K562 (cell line): ENCODE data around the gene NPR2. TPM values are rescaled to one million over a fixed set of nuclear protein-coding genes. Genes with fewer than 3 reads are reported as not detected.

Experiments
- ATF1 ChIP-seq, 2 experiments: fragments of 450-650 bp in 1 of 2; IDR thresholded peaks; 2 replicates each; pipeline ENCODE4 v1.6.1; 2016; ENCODE audit warnings: missing compliant biosample characterization in 1 of 2, missing genetic modification characterization in 1 of 2
- BRF1 ChIP-seq: IDR thresholded peaks from 3 replicates; pipeline ENCODE4 v1.6.1; 2011; ENCODE audit warnings: borderline replicate concordance, mild to moderate bottlenecking; ENCODE audit not compliant: insufficient read length; ENCODE audit errors: extremely low read depth
- CBFA2T2 ChIP-seq: fragments of 450-650 bp; conservative IDR thresholded peaks from 2 replicates; pipeline ENCODE4 v1.6.1; 2017; ENCODE audit warnings: mild to moderate bottlenecking
- FOXP1 ChIP-seq: sonication (generic); formaldehyde crosslinking; IDR thresholded peaks from 2 replicates; pipeline ENCODE4 v1.8.0; 2022; ENCODE audit warnings: mild to moderate bottlenecking, missing genetic modification reagents
- KAT8 ChIP-seq: fragments of 450-650 bp; IDR thresholded peaks from 2 replicates; pipeline ENCODE4 v1.6.1; 2016; ENCODE audit warnings: low read depth, mild to moderate bottlenecking
- MAZ ChIP-seq, 2 experiments: fragments of 450-650 bp in 1 of 2; sonication (generic) in 1 of 2; formaldehyde crosslinking; IDR thresholded peaks in 1 of 2; conservative IDR thresholded peaks in 1 of 2; 2 replicates each; pipeline versions ENCODE4 v1.4.0 to v1.5.0; 2020; ENCODE audit warnings: mild to moderate bottlenecking in 1 of 2, missing genetic modification reagents in 1 of 2
- MBD1 ChIP-seq: fragments of 250-450 bp; sonication (Bioruptor Pico); IDR thresholded peaks from 2 replicates; pipeline ENCODE4 v1.8.0; 2022; ENCODE audit warnings: inconsistent platforms
- MYC ChIP-seq, 2 experiments: fragments of 250-450 bp in 1 of 2; sonication (Bioruptor Pico) in 1 of 2; IDR thresholded peaks; 2 replicates each; pipeline versions ENCODE4 v1.5.1 to v1.6.1; 2012 to 2021; ENCODE audit warnings: low read depth in 2 of 2, borderline replicate concordance in 1 of 2, improper control_type of control experiment in 1 of 2, low read length in 1 of 2, mild to moderate bottlenecking in 1 of 2, moderate library complexity in 1 of 2
- NELFE ChIP-seq: IDR thresholded peaks from 2 replicates; pipeline ENCODE4 v1.6.1; 2011; ENCODE audit warnings: mild to moderate bottlenecking; ENCODE audit not compliant: insufficient read depth, insufficient read length
- NR3C1 ChIP-seq: sonication (generic); formaldehyde crosslinking; IDR thresholded peaks from 2 replicates; pipeline ENCODE4 v1.8.1; 2022; ENCODE audit warnings: missing genetic modification reagents
- PHF21A ChIP-seq: fragments of 450-650 bp; IDR thresholded peaks from 2 replicates; pipeline ENCODE4 v1.6.1; 2017; ENCODE audit warnings: low read depth, borderline replicate concordance
- POLR2B ChIP-seq: fragments of 450-650 bp; IDR thresholded peaks from 2 replicates; pipeline ENCODE4 v1.6.1; 2018; ENCODE audit warnings: low read depth; ENCODE audit not compliant: partially characterized antibody
- RBM34 ChIP-seq: fragments of 200-400 bp; formaldehyde crosslinking; IDR thresholded peaks from 2 replicates; pipeline ENCODE4 v1.6.1; 2018; ENCODE audit warnings: low read length, borderline replicate concordance; ENCODE audit not compliant: insufficient read depth
- SMARCB1 ChIP-seq: IDR thresholded peaks from 2 replicates; pipeline ENCODE4 v1.6.1; 2011; ENCODE audit warnings: improper control_type of control experiment, low read depth; ENCODE audit not compliant: insufficient read length
- SUPT5H ChIP-seq: fragments of 450-650 bp; IDR thresholded peaks from 2 replicates; pipeline ENCODE4 v1.6.1; 2016
- ZBTB1 ChIP-seq: sonication (generic); formaldehyde crosslinking; IDR thresholded peaks from 2 replicates; pipeline ENCODE4 v1.8.1; 2023; ENCODE audit warnings: missing genetic modification reagents, low read depth, mild to moderate bottlenecking, borderline replicate concordance
- ZC3H11A ChIP-seq: IDR thresholded peaks from 2 replicates; pipeline ENCODE4 v1.6.1; 2012; ENCODE audit warnings: low read depth, low read length, improper control_type of control experiment
- ZFX ChIP-seq: sonication (generic); formaldehyde crosslinking; IDR thresholded peaks from 2 replicates; pipeline ENCODE4 v1.8.0; 2022; ENCODE audit warnings: mild to moderate bottlenecking, missing genetic modification reagents, moderate library complexity
- ZNF239 ChIP-seq: fragments of 250-450 bp; sonication (Bioruptor Pico); IDR thresholded peaks from 2 replicates; pipeline ENCODE4 v1.4.0; 2020; ENCODE audit warnings: mild to moderate bottlenecking
- ZNF263 ChIP-seq: sonication (generic); formaldehyde crosslinking; IDR thresholded peaks from 2 replicates; pipeline ENCODE4 v1.8.0; 2022; ENCODE audit warnings: mild to moderate bottlenecking, missing genetic modification reagents, borderline replicate concordance
- ZNF280B ChIP-seq: fragments of 250-450 bp; sonication (Bioruptor Pico); IDR thresholded peaks from 2 replicates; pipeline ENCODE4 v1.5.1; 2021; ENCODE audit warnings: mild to moderate bottlenecking
- ZNF507 ChIP-seq: conservative IDR thresholded peaks from 2 replicates; pipeline ENCODE4 v1.6.1; 2017; ENCODE audit warnings: missing genetic modification characterization, missing compliant biosample characterization
- ZNF668 ChIP-seq: fragments of 250-450 bp; sonication (Bioruptor Pico); IDR thresholded peaks from 2 replicates; pipeline ENCODE4 v1.8.0; 2022; ENCODE audit warnings: mild to moderate bottlenecking, inconsistent platforms
- ZNF830 ChIP-seq: fragments of 250-450 bp; sonication (Bioruptor Pico); IDR thresholded peaks from 2 replicates; pipeline ENCODE4 v1.5.0; 2021; ENCODE audit warnings: mild to moderate bottlenecking
- polyA plus RNA-seq, 8 experiments: library from polyadenylated mRNA; depleted of rRNA in 4 of 8; stranded (reverse) in 5 of 8; unstranded in 3 of 8; fragments of >200 nt; fragmentation: Nextera tagmentation in 2 of 8; fragmentation: Illumina TruSeq in 1 of 8; extraction: Ambion mirVana in 2 of 8; extraction: Trizol in 1 of 8; gene quantifications; 2 replicates each; pipeline versions ENCODE4 v1.2.1 to v1.2.3, GENCODE V29; 2011 to 2014; ENCODE audit warnings: inconsistent platforms in 1 of 8, missing spikeins in 1 of 8
- total RNA-seq, 7 experiments: library from RNA; depleted of rRNA in 6 of 7; stranded (reverse); fragments of >200 nt in 6 of 7; fragmentation: Illumina TruSeq in 2 of 7; extraction: Trizol in 2 of 7; gene quantifications; 2 replicates each; pipeline versions ENCODE4 v1.2.1 to v1.2.3, GENCODE V29; 2011 to 2021; ENCODE audit warnings: low replicate concordance in 1 of 7
- TF ChIP-seq, protein P1 (sequence below): fragments of 450-650 bp; IDR thresholded peaks from 2 replicates; pipeline ENCODE4 v1.6.1; 2017; ENCODE audit warnings: antibody characterized with exemption

Gene NPR2
- total and polyA plus RNA-seq, 9 of the 15 experiments (the other 6 are each of a cell fraction or from before 2014, with no cell fraction given): 2.4 to 12.9 (median 6.0) TPM

- TF ChIP-seq MBD1 (CRISPR knock-in tag) (no peak), PHF21A (no peak), NR3C1 (CRISPR knock-in tag) (no peak), ZNF668 (CRISPR knock-in tag) (no peak), ZC3H11A (no peak), ZNF280B (CRISPR knock-in tag) (no peak), FOXP1 (CRISPR knock-in tag) (no peak), ZNF830 (CRISPR knock-in tag) (0 out of 2 replicates have a peak, but pooled peaks have one; percentile 45), RBM34 (no peak), MYC (IDR thresholded peaks at IDR 0.05; ENCODE audit: low read depth, low read length) (0 out of 2 replicates have a peak, but pooled peaks have one; percentile 13), MYC (CRISPR knock-in tag; IDR thresholded peaks at IDR 0.05; ENCODE audit: borderline replicate concordance, low read depth) (no peak), ZNF263 (peak; percentile 92), KAT8 (no peak), ZBTB1 (no peak), SUPT5H (peak; percentile 56), POLR2B (peak; percentile 65), ZNF507 (tag) (no peak), NELFE (no peak), BRF1 (no peak), MAZ (CRISPR knock-in tag; conservative IDR thresholded peaks at IDR 0.05 in 1 of 2, IDR thresholded peaks at IDR 0.05 in 1 of 2) (peak in 1 of 2 experiments; percentile 1; a peak in 1 of 4 replicates), CBFA2T2 (no peak), ZNF239 (CRISPR knock-in tag) (no peak), SMARCB1 (no peak), ZFX (CRISPR knock-in tag) (peak; percentile 67), ATF1 (CRISPR knock-in tag; IDR thresholded peaks at IDR 0.05) (no peak), ATF1 (tag; IDR thresholded peaks at IDR 0.05) (no peak)
- TF ChIP-seq, protein P1, sequence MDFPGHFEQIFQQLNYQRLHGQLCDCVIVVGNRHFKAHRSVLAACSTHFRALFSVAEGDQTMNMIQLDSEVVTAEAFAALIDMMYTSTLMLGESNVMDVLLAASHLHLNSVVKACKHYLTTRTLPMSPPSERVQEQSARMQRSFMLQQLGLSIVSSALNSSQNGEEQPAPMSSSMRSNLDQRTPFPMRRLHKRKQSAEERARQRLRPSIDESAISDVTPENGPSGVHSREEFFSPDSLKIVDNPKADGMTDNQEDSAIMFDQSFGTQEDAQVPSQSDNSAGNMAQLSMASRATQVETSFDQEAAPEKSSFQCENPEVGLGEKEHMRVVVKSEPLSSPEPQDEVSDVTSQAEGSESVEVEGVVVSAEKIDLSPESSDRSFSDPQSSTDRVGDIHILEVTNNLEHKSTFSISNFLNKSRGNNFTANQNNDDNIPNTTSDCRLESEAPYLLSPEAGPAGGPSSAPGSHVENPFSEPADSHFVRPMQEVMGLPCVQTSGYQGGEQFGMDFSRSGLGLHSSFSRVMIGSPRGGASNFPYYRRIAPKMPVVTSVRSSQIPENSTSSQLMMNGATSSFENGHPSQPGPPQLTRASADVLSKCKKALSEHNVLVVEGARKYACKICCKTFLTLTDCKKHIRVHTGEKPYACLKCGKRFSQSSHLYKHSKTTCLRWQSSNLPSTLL: no peak
Observed at GRCh38 chr9:35757226-35757891, 34.0 kb upstream of the NPR2 start (continued).
